NCI-H187 treated with DMSO at 0.1 percent for 48 hours (cell line): Measurements from ENCODE around the gene NUP62.
A peak's percentile ranks its signal among the peaks of the same experiment; 100 is the strongest.

Source experiments
- DNase-seq: peaks from one replicate; lab custom pipeline; 2025; lab: John Stamatoyannopoulos, UW

The NUP62 gene

GRCh38 chr19:49880162-49880869, 49.0 kb downstream of the NUP62 start:
- DNase-seq = no peak

DNA sequence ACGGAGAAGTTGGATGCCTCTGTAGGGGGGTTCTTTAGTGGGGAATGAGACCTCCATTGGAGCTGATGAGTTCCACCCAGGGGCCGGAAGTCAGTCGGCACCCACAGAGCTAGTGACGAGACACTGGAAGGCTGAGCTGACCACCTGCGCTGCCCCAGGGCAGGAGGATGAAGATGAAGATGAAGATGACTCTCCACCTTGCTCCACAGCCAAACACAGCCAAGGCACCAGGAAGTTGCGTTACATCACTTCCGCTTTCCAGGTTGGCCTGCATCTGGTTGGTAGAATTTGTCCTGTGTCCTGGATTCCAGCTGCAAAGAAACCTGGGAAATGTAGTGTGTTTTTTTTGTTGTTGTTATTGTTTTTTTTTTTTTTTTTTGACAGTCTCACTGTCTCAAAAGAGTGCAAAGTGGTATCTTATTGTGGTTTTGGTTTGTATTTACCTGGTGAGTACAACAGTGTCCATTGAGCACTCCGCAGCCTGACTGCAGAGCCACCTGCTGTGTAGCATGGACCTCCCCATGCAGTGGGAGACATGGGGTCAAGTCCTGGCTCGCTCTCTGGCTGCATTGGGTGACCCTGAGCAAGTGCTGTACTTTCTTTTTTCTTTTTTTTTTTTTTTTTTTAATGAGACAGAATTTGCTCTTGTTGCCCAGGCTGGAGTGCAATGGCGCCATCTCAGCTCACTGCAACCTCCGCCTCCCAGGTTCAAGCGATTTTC, 49.9 kb downstream of the NUP62 start:
- DNase-seq = no peak

- no peak for DNase-seq
Measured at GRCh38 chr19:49878744-49879070, 50.6 kb downstream of the NUP62 start.

DNA sequence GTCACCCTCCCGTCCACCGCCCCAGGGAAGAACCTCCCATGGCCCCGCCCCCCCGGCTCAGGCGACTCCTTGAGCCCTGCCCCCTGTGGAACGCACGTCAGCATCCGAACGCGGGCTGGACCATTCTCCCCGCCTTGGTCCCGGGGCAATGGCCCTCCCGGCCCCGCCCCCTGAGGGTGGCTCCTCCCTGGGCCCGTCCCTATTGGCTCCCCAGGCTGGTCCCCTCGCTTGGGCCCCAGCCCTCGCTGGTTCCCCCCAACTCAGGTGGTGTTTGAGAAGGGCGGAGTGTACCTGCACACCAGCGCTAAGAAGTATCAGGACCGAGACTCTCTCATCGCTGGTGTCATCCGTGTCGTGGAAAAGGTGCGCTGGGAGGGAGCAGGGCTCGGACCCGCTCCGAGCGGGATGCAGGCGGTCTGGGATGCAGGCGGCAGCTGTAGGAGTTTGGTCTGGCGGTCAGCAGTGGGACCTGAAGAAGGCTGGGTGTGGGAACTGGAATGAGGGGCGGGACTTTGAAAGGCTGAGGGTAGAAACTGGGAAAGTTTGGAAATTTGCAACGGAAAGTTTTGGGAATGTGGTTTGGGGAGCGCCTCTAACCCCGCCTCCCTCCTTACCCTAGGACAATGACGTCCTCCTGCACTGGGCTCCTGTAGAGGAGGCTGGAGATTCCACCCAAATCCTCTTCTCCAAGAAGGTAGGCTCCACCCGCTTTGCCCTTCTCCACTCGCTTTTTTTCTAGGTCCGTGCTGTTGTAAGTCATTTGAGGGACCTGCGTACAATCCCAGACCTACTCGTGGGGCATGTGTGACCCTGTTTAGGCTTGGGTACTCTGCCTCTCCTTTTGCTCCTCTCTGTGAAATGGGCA, 51.2 kb downstream of the NUP62 start:
- peak; percentile 78 for DNase-seq

DNA sequence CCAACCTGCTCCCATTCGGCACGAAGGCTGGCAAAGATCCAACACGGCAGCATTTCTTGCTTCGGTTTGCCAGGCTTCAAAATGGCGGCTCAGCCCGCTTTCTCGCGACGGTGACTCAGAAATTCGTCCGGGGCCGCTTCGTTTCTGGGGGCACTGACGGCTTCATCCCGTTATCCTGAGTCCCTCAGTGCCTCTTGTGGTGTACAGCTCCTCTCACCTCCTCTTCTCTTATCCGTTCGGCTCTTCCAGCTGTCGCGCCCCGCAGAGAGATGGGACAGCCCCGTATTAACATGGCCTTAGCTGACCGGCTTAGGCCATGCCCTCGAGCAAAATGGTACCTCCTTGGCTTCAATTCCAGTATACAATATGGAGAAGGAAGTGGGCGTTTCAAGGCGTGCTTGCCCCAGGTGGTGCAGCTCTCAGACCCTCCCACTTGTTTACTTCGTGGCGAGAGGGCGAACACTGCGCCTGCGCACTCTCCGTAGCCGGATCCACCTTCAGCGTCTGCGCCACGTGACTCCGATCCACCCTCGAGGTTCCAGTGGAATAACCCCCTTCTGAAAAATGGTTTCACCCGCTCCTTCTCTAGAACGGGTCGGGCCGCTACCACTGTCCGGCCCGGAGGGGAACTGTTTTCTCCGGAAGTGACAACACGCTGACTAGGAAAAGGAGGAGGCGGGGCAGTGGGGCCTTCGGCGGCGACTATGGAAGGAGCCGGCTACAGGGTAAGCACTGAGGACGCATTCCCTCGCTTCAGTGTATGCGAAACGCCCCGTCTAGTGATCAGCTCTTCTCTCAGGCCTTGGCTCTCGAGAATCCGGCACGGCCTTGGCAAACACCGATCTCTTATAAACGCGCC, 52.1 kb downstream of the NUP62 start, which contains the start of the genes AKT1S1 and TBC1D17:
TSS of gene AKT1S1 (minus strand) at position 336 of the 859 bp plus-strand sequence. CDS start 4,060 bp downstream, outside the sequence.
TSS of gene TBC1D17 (plus strand) at position 683 of the 859 bp plus-strand sequence. CDS start at position 705, 22 bp downstream.
- DNase-seq = peak; percentile 99

GRCh38 chr19:49876422-49877019, 52.8 kb downstream of the NUP62 start:
- peak; percentile 96 for DNase-seq

- DNase-seq = no peak
Measured at GRCh38 chr19:49875857-49876421, 53.4 kb downstream of the NUP62 start.

DNA sequence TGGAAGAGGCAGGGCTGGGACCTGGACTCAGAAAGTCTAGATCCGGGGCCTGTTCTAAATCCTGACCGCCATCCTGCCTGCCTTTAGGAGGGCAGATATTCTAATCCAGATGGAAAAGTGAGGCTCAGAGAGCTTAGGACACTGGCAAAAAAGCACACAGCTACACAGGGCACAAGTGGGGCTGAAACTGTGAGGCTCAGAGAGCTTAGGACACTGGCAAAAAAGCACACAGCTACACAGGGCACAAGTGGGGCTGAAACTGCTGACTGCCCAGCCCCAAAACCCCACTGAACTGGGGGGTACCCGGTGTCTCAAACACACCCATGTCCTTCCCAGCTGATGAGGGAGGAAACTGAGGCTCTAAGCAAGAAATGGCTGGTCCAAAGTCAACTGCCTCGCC, 54.1 kb downstream of the NUP62 start:
- DNase-seq = no peak

GRCh38 chr19:49874503-49875157, 54.7 kb downstream of the NUP62 start:
- DNase-seq = no peak

- no peak for DNase-seq
Measured at GRCh38 chr19:49873834-49874233, 55.5 kb downstream of the NUP62 start.

- no peak for DNase-seq
Measured at GRCh38 chr19:49873129-49873521, 56.2 kb downstream of the NUP62 start.

GRCh38 chr19:49872245-49873128, 56.8 kb downstream of the NUP62 start:
- DNase-seq = no peak

DNA sequence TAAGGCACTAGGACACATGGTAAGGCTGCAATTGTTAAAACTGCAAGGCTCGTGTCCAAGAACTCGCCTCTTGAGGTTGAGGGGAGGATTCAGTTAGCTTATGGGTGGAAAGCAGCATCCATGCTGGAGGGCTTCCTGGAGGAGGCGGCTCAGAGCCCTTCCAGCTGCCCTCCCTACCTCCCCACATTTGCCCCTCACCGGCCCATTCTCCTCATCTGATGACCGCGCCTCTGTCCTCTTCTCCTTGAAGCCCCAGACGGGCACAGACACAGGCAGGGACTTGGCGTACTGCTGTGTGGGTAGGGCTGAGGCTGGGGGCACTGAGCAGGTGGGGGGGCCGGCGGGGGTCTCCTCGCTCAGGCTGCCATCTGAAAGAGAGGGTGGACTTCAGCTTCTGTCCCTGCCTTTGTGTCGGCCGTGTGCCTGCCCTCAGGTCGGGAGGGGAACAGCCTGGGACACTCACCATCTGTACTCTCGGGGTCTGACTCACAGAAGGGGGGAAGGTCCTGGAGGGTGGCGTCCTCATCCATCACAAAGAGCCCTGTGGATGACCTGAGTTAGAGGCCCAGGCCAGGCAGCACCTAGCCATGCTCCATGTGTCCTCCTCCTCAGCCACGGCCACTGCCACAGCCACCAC, 57.8 kb downstream of the NUP62 start:
- no peak for DNase-seq

GRCh38 chr19:49870309-49870901, 58.9 kb downstream of the NUP62 start:
- DNase-seq = no peak

GRCh38 chr19:49869484-49870308, 59.6 kb downstream of the NUP62 start:
- DNase-seq = peak; percentile 100

GRCh38 chr19:49869009-49869483, 60.3 kb downstream of the NUP62 start:
- no peak for DNase-seq
